H1 (cell line): ENCODE measurements around the gene AKT1. TPM values are rescaled to one million over a fixed set of nuclear protein-coding genes. Genes with fewer than 3 reads are reported as not detected.

Experiments
- CTCF ChIA-PET: fragments of 300-600 bp; sonication (Branson Sonifier 250); formaldehyde crosslinking; loops from one replicate; lab custom pipeline; 2021; ENCODE audit not compliant: partially characterized antibody; lab: Charles Lee
- POLR2A ChIA-PET: fragments of 300-600 bp; sonication (Branson Sonifier 250); formaldehyde crosslinking; loops from one replicate; lab custom pipeline; 2021; ENCODE audit warnings: inconsistent platforms; ENCODE audit not compliant: partially characterized antibody; lab: Charles Lee
- DNase-seq, 2 experiments: peaks; one replicate each; pipeline versions ENCODE4 v3.0.0 to v3.0.0-alpha.2; 2010 to 2022; ENCODE audit warnings: low spot score in 2 of 2, low read depth in 1 of 2, mixed read lengths in 1 of 2
- FAIRE-seq: peaks from 2 replicates; lab custom pipeline; 2011; peaks lifted over from hg19 to GRCh38; lab: Jason Lieb, UNC
- H2AFZ ChIP-seq: 2 replicates; pipeline ENCODE4 v1.8.1; 2012; ENCODE audit warnings: low read length, inconsistent platforms
- H2AK5ac ChIP-seq: 2 replicates; pipeline ENCODE4 v1.6.1; 2013; ENCODE audit warnings: low read depth, low read length
- H2BK120ac ChIP-seq: replicated peaks from 2 replicates; pipeline ENCODE3; 2013; ENCODE audit warnings: low read depth, low read length, inconsistent platforms
- H2BK12ac ChIP-seq: 2 replicates; pipeline ENCODE4 v1.6.1; 2013; ENCODE audit warnings: low read depth, low read length
- H2BK15ac ChIP-seq: 2 replicates; pipeline ENCODE4 v1.6.1; 2013; ENCODE audit warnings: low read length
- H2BK20ac ChIP-seq: 2 replicates; pipeline ENCODE4 v1.6.1; 2013; ENCODE audit warnings: low read length
- H2BK5ac ChIP-seq: 2 replicates; pipeline ENCODE4 v1.6.1; 2013; ENCODE audit warnings: low read depth, low read length
- H3K14ac ChIP-seq: 2 replicates; pipeline ENCODE4 v1.6.1; 2013; ENCODE audit warnings: inconsistent platforms; ENCODE audit not compliant: insufficient read length
- H3K18ac ChIP-seq: 2 replicates; pipeline ENCODE4 v1.6.1; 2013; ENCODE audit warnings: low read length; ENCODE audit errors: extremely low read depth
- H3K23ac ChIP-seq: 2 replicates; pipeline ENCODE4 v1.6.1; 2013; ENCODE audit warnings: inconsistent platforms; ENCODE audit not compliant: insufficient read length
- H3K23me2 ChIP-seq: 2 replicates; pipeline ENCODE4 v1.6.1; 2013; ENCODE audit warnings: low read depth, low read length
- H3K27ac ChIP-seq: 2 replicates; pipeline ENCODE4 v1.6.1; 2011; ENCODE audit warnings: low read depth, low read length, inconsistent platforms
- H3K27me3 ChIP-seq, 4 experiments: replicated peaks in 1 of 4; 1 replicate in 1 of 4; 2 replicates in 3 of 4; pipeline versions ENCODE4 v1.6.1 to v1.8.1; 2011 to 2013; ENCODE audit warnings: low read length in 3 of 4, mild to moderate bottlenecking in 3 of 4, inconsistent platforms in 2 of 4, mixed read lengths in 2 of 4, moderate library complexity in 1 of 4; ENCODE audit not compliant: control insufficient read depth in 3 of 4, insufficient read depth in 3 of 4; ENCODE audit errors: extremely low read depth in 1 of 4
- H3K36me3 ChIP-seq, 4 experiments: 2 replicates each; pipeline versions ENCODE4 v1.6.1 to v1.8.1; 2011 to 2013; ENCODE audit warnings: mild to moderate bottlenecking in 4 of 4, low read length in 3 of 4, moderate library complexity in 2 of 4, control low read depth in 1 of 4, inconsistent platforms in 1 of 4; ENCODE audit not compliant: insufficient read depth in 4 of 4, control insufficient read depth in 2 of 4
- H3K4ac ChIP-seq: replicated peaks from 2 replicates; pipeline ENCODE3; 2013; ENCODE audit warnings: low read length, low read depth, mixed read lengths, inconsistent platforms; ENCODE audit not compliant: insufficient read length
- H3K4me1 ChIP-seq, 4 experiments: replicated peaks in 1 of 4; 1 replicate in 1 of 4; 2 replicates in 3 of 4; pipeline versions ENCODE4 v1.6.1 to v1.8.1; 2011 to 2013; ENCODE audit warnings: low read length in 3 of 4, inconsistent platforms in 2 of 4, mixed read lengths in 1 of 4; ENCODE audit not compliant: insufficient read depth in 4 of 4, control insufficient read depth in 3 of 4
- H3K4me2 ChIP-seq, 2 experiments: 2 replicates each; pipeline versions ENCODE4 v1.6.1 to v1.8.1; 2011 to 2013; ENCODE audit warnings: low read depth in 2 of 2, low read length in 2 of 2, control low read depth in 1 of 2, inconsistent platforms in 1 of 2, mild to moderate bottlenecking in 1 of 2; ENCODE audit not compliant: insufficient read depth in 1 of 2
- H3K4me3 ChIP-seq, 4 experiments: fragments of 200-600, 300-600 bp in 1 of 4; sonication (generic), shearing (Covaris generic), sonication (Bioruptor Twin) in 1 of 4; 2 replicates each; pipeline versions ENCODE4 v1.5.1 to v1.8.1; 2011 to 2016; ENCODE audit warnings: low read length in 4 of 4, low read depth in 3 of 4, control low read depth in 2 of 4, inconsistent platforms in 2 of 4, mild to moderate bottlenecking in 2 of 4, mixed read lengths in 1 of 4, moderate library complexity in 1 of 4; ENCODE audit not compliant: insufficient read depth in 2 of 4; ENCODE audit errors: extremely low read depth in 1 of 4
- H3K56ac ChIP-seq: replicated peaks from 2 replicates; pipeline ENCODE3; 2013; ENCODE audit warnings: low read depth, mild to moderate bottlenecking, mixed read lengths, low read length, inconsistent platforms; ENCODE audit not compliant: insufficient read length
- H3K79me1 ChIP-seq: 2 replicates; pipeline ENCODE4 v1.6.1; 2013; ENCODE audit warnings: low read depth, low read length, control low read depth
- H3K79me2 ChIP-seq, 2 experiments: 2 replicates each; pipeline versions ENCODE4 v1.6.1 to v1.8.1; 2012 to 2013; ENCODE audit warnings: low read length in 2 of 2, mild to moderate bottlenecking in 2 of 2, inconsistent platforms in 1 of 2; ENCODE audit not compliant: insufficient read depth in 2 of 2, control insufficient read depth in 1 of 2
- H3K9ac ChIP-seq, 4 experiments: replicated peaks in 1 of 4; 1 replicate in 1 of 4; 2 replicates in 3 of 4; pipeline versions ENCODE4 v1.6.1 to v1.8.1; 2011 to 2013; ENCODE audit warnings: low read depth in 3 of 4, low read length in 3 of 4, control low read depth in 2 of 4, mild to moderate bottlenecking in 2 of 4, moderate library complexity in 2 of 4, inconsistent platforms in 1 of 4; ENCODE audit errors: extremely low read depth in 1 of 4
- H3K9me3 ChIP-seq, 2 experiments: 2 replicates each; pipeline versions ENCODE4 v1.6.1 to v1.8.1; 2012 to 2013; ENCODE audit warnings: mild to moderate bottlenecking in 2 of 2, moderate library complexity in 2 of 2, control low read depth in 1 of 2, inconsistent platforms in 1 of 2, low read depth in 1 of 2, low read length in 1 of 2, mixed read lengths in 1 of 2; ENCODE audit not compliant: insufficient read depth in 2 of 2
- H4K20me1 ChIP-seq, 2 experiments: replicated peaks in 1 of 2; 2 replicates each; pipeline versions ENCODE3 to v1.8.1; 2011 to 2013; ENCODE audit warnings: inconsistent platforms in 2 of 2, low read length in 2 of 2, mild to moderate bottlenecking in 1 of 2; ENCODE audit not compliant: insufficient read depth in 2 of 2, control insufficient read depth in 1 of 2
- H4K5ac ChIP-seq: 2 replicates; pipeline ENCODE4 v1.6.1; 2013; ENCODE audit warnings: low read length, low read depth, mixed read lengths, inconsistent platforms; ENCODE audit not compliant: insufficient read length
- H4K8ac ChIP-seq: 2 replicates; pipeline ENCODE4 v1.8.0; 2013; ENCODE audit warnings: mild to moderate bottlenecking, moderate library complexity, low read length, inconsistent platforms; ENCODE audit not compliant: insufficient read depth; ENCODE audit errors: extremely low read depth
- H4K91ac ChIP-seq: replicated peaks from 2 replicates; pipeline ENCODE3; 2013; ENCODE audit warnings: low read length, mixed read lengths, inconsistent platforms; ENCODE audit not compliant: insufficient read length
- CTBP2 ChIP-seq: IDR thresholded peaks from 2 replicates; pipeline ENCODE4 v1.7.0; 2011; ENCODE audit warnings: borderline replicate concordance, mild to moderate bottlenecking, moderate library complexity, mixed read lengths, low read length; ENCODE audit not compliant: insufficient read depth, insufficient read length
- GTF2F1 ChIP-seq: IDR thresholded peaks from 2 replicates; pipeline ENCODE4 v1.6.1; 2012; ENCODE audit warnings: low read depth, low read length, improper control_type of control experiment, borderline replicate concordance
- SAP30 ChIP-seq: fragments of 300-600 bp; sonication (generic); IDR thresholded peaks from 2 replicates; pipeline ENCODE4 v1.7.1; 2012; ENCODE audit warnings: low read length, moderate library complexity, mild to moderate bottlenecking, inconsistent platforms; ENCODE audit not compliant: insufficient read depth, insufficient replicate concordance
- SIRT6 ChIP-seq: IDR thresholded peaks from one replicate; pipeline ENCODE4 v1.7.1; 2012; ENCODE audit warnings: low read length, inconsistent platforms
- TCF12 ChIP-seq: IDR thresholded peaks from 2 replicates; pipeline ENCODE4 v1.6.1; 2011; ENCODE audit warnings: low read depth, mild to moderate bottlenecking, low read length
- WGBS, 2 experiments: shearing (Covaris generic) in 1 of 2; methylation state at CpG; one replicate each; pipeline versions ENCODE4 v1.1.6 to v1.1.7; 2013 to 2015; ENCODE audit warnings: low lambda C conversion rate in 2 of 2, mixed read lengths in 2 of 2, inconsistent platforms in 1 of 2, low coverage in 1 of 2, missing lambda C conversion rate in 1 of 2; ENCODE audit not compliant: insufficient replicate concordance in 2 of 2, insufficient coverage in 1 of 2, insufficient read length in 1 of 2; ENCODE audit errors: extremely low coverage in 1 of 2, missing lambda C conversion rate in 1 of 2; 5-methylcytosine and 5-hydroxymethylcytosine counted together
- polyA plus RNA-seq, 7 experiments: library from polyadenylated mRNA; depleted of rRNA in 3 of 7; stranded (reverse) in 5 of 7; unstranded in 2 of 7; fragments of >200 nt in 5 of 7; fragments of 200-250 nt in 2 of 7; gene quantifications; 1 replicate in 5 of 7; 2 replicates in 1 of 7; 4 replicates in 1 of 7; pipeline versions ENCODE4 v1.2.1 to v1.2.3, GENCODE V29; 2011 to 2013; ENCODE audit warnings: missing spikeins in 2 of 7, mixed read lengths in 2 of 7
- total RNA-seq: library from RNA; stranded (reverse); fragmentation: NEBNext Ultra II Directional; extraction: Animal tissue kit (Norgen Biotek cat#: 25700); gene quantifications from 2 replicates; pipeline ENCODE4 v1.2.1, GENCODE V29; 2021
- TF ChIP-seq, protein P1 (sequence below): IDR thresholded peaks from 2 replicates; pipeline ENCODE4 v1.6.1; 2011; ENCODE audit warnings: low read depth, mild to moderate bottlenecking, low read length; ENCODE audit not compliant: insufficient read depth
- TF ChIP-seq, protein P2 (sequence below), 3 experiments: IDR thresholded peaks; 1 replicate in 2 of 3; 2 replicates in 1 of 3; pipeline versions ENCODE4 v1.5.1 to v1.6.1; 2011; ENCODE audit warnings: low read length in 3 of 3, mild to moderate bottlenecking in 3 of 3, inconsistent platforms in 2 of 3, low read depth in 1 of 3, moderate library complexity in 1 of 3; ENCODE audit not compliant: insufficient read depth in 1 of 3; ENCODE audit errors: control extremely low read depth in 1 of 3

Gene AKT1
- total and polyA plus RNA-seq, 2 of the 8 experiments (the other 6 are each of a cell fraction or from before 2014, with no cell fraction given): 68.1 to 71.5 TPM

DNA sequence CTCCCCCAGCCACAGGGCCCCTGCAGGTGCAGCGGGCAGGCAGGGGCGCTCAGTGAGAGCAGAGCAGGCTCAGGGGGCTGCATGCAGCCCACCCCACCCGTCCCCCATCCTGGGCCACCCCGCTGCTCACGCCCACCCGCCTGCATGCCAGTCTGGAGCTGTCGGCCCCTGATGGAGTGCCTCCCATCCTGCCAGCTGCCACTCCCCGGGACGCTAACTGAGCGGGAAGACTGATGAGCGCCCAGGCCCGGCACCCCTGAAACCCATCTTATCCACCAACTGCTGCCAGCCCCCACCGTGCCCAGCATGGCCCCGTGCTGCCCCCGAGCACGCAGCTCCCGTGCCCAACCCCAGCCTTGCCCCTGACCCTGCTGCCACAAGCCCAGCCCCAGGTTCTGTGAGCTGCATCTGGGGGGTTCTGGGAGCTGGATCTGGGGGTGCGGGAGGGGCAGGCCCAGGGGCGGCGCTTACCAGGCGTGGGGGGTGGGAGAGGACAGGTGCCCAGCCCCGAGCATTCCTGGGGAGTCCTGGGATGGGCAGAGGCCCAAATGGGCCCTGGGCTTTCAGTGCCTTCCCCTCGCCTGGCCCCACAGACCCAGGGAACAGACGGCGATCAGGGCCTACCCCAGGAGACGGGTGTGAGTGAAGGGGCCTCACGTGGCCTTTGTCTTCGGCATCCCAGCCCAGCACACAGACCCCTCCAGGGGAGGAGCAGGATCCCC is 13.3 kb downstream of the AKT1 start:
- H4K5ac ChIP-seq: no peak overlapping the region
- no peak overlapping the region for H3K4ac ChIP-seq
- no peak overlapping the region for H2AK5ac ChIP-seq
- CTCF ChIA-PET: interaction anchor here (1.0 to 4.9 kb wide), 4 partner anchors 8 to 113 kb away, joined by 4 to 35 read pairs (median 18); no protein-coding TSS in a partner anchor
- no peak overlapping the region for H2AFZ ChIP-seq
- H3K79me2 ChIP-seq: no peaks in the 10 kb centered on the region
- H3K56ac ChIP-seq: no peak overlapping the region
- no peak for FAIRE-seq
- no peak overlapping the region for H3K4me2 ChIP-seq
- no peak overlapping the region for H3K23ac ChIP-seq
- no peak overlapping the region for H4K91ac ChIP-seq
- H2BK20ac ChIP-seq: no peak overlapping the region
- H3K4me3 ChIP-seq: no peak overlapping the region
- H3K9ac ChIP-seq: no peak overlapping the region
- no peak overlapping the region for H2BK5ac ChIP-seq
- no peaks in the 10 kb centered on the region for H3K23me2 ChIP-seq
- H3K18ac ChIP-seq: no peak overlapping the region
- 0 out of 2 replicates have a peak overlapping the region, but pooled peaks have one; percentile 35 for H4K8ac ChIP-seq
- no peaks in the 10 kb centered on the region for H3K27me3 ChIP-seq
- H2BK15ac ChIP-seq: no peak overlapping the region
- no peak overlapping the region for H3K14ac ChIP-seq
- no peak overlapping the region for H2BK12ac ChIP-seq
- no peak overlapping the region for H3K27ac ChIP-seq
- H3K9me3 ChIP-seq: no peaks in the 10 kb centered on the region
- H3K36me3 ChIP-seq: no peaks in the 10 kb centered on the region
- no peaks in the 10 kb centered on the region; the same call in 1 of the 2 replicates for H3K79me1 ChIP-seq
- no peak overlapping the region for H2BK120ac ChIP-seq
- no peaks in the 10 kb centered on the region for H3K4me1 ChIP-seq
- WGBS, 2 experiments: 91% methylated on average over 18 of the region's 28 CpGs; no CpG with 5 or more reads in 1 of the 2 experiments
- POLR2A ChIA-PET: interaction anchor here (1.6 kb wide), 1 partner anchor 12 kb away, joined by 3 read pairs; no protein-coding TSS in a partner anchor
- no peak for DNase-seq
- H4K20me1 ChIP-seq: peaks cover 12 to 13% of the 10 kb centered on the region in 2 experiments
- TF ChIP-seq CTBP2: no peak
- TF ChIP-seq, protein P1, sequence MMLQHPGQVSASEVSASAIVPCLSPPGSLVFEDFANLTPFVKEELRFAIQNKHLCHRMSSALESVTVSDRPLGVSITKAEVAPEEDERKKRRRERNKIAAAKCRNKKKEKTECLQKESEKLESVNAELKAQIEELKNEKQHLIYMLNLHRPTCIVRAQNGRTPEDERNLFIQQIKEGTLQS: no peak
- TF ChIP-seq TCF12: no peak
- no peak for TF ChIP-seq SIRT6
- TF ChIP-seq GTF2F1: no peak
- TF ChIP-seq, protein P2, sequence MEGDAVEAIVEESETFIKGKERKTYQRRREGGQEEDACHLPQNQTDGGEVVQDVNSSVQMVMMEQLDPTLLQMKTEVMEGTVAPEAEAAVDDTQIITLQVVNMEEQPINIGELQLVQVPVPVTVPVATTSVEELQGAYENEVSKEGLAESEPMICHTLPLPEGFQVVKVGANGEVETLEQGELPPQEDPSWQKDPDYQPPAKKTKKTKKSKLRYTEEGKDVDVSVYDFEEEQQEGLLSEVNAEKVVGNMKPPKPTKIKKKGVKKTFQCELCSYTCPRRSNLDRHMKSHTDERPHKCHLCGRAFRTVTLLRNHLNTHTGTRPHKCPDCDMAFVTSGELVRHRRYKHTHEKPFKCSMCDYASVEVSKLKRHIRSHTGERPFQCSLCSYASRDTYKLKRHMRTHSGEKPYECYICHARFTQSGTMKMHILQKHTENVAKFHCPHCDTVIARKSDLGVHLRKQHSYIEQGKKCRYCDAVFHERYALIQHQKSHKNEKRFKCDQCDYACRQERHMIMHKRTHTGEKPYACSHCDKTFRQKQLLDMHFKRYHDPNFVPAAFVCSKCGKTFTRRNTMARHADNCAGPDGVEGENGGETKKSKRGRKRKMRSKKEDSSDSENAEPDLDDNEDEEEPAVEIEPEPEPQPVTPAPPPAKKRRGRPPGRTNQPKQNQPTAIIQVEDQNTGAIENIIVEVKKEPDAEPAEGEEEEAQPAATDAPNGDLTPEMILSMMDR (IDR thresholded peaks at IDR 0.05; ENCODE audit: control extremely low read depth in 1 of 3, insufficient read depth in 1 of 3, low read depth in 1 of 3, low read length in 3 of 3): no peak
- no peak for TF ChIP-seq SAP30
